Activated naive CD8-positive, alpha-beta T cell treated with anti-CD3 and anti-CD28 coated beads, Interleukin-2, amount 10 ng/mL, durations not matched to agents 7 days and 5 days (primary cell): ENCODE measurements around the gene SPECC1L. TPM values are rescaled to one million over a fixed set of nuclear protein-coding genes. Genes with fewer than 3 reads are reported as not detected.
A peak's percentile ranks its signal among the peaks of the same experiment; 100 is the strongest.

Experiments
- ATAC-seq: fragments of 150-1000 bp; cut with Tn5 transposase; one replicate; pipeline ENCODE4 v1.10.0; 2021; ENCODE audit warnings: low read depth, moderate library complexity
- POLR2A ChIA-PET: fragments of 350-600 bp; sonication (Branson Sonifier 250); formaldehyde crosslinking; loops from one replicate; lab custom pipeline; 2021; ENCODE audit warnings: antibody characterized with exemption; lab: Charles Lee
- DNase-seq: peaks from one replicate; pipeline ENCODE4 v3.0.0; 2021
- H3K27ac Mint-ChIP-seq: one replicate; pipeline ENCODE4 v1.8.0; 2022; ENCODE audit warnings: mild to moderate bottlenecking, mixed read lengths
- H3K27me3 Mint-ChIP-seq: one replicate; pipeline ENCODE4 v1.8.0; 2022; ENCODE audit warnings: mild to moderate bottlenecking, moderate library complexity, mixed read lengths
- H3K36me3 Mint-ChIP-seq: one replicate; pipeline ENCODE4 v1.8.0; 2021; ENCODE audit warnings: mild to moderate bottlenecking, mixed read lengths
- H3K4me1 Mint-ChIP-seq: one replicate; pipeline ENCODE4 v1.8.0; 2021; ENCODE audit warnings: mixed read lengths
- H3K4me3 Mint-ChIP-seq: one replicate; pipeline ENCODE4 v1.8.0; 2022; ENCODE audit warnings: mild to moderate bottlenecking, moderate library complexity, mixed read lengths
- H3K9me3 Mint-ChIP-seq: one replicate; pipeline ENCODE4 v1.8.0; 2021; ENCODE audit warnings: mixed read lengths
- total RNA-seq, 2 experiments: library from RNA; stranded (reverse); gene quantifications; one replicate each; pipeline ENCODE4 v1.2.3, GENCODE V29; 2021

SPECC1L gene
- total RNA-seq, 2 experiments from 2014 or later = 55.4 to 59.4 TPM

- ATAC-seq = no peak
- H3K36me3 Mint-ChIP-seq = no peaks in the 10 kb centered on the region
- POLR2A ChIA-PET = no interaction called here
- no peaks in the 10 kb centered on the region for H3K9me3 Mint-ChIP-seq
- H3K4me1 Mint-ChIP-seq = peaks cover 4% of the 10 kb centered on the region
- no peaks in the 10 kb centered on the region for H3K27me3 Mint-ChIP-seq
- no peak overlapping the region for H3K4me3 Mint-ChIP-seq
- H3K27ac Mint-ChIP-seq = no peak overlapping the region
- DNase-seq = no peak
Measured at GRCh38 chr22:24417200-24417599, 146.6 kb downstream of the SPECC1L start.

- Mint-ChIP-seq H3K36me3 (no peaks in the 10 kb centered on the region), H3K4me1 (peaks cover 4% of the 10 kb centered on the region), H3K27me3 (no peaks in the 10 kb centered on the region), H3K9me3 (no peaks in the 10 kb centered on the region), H3K27ac (no peak overlapping the region), H3K4me3 (no peak overlapping the region)
- POLR2A ChIA-PET = no interaction called here
- DNase-seq = no peak
- no peak for ATAC-seq
Measured at GRCh38 chr22:24417901-24418641, 147.4 kb downstream of the SPECC1L start.

GRCh38 chr22:24418786-24419474 lies 148.3 kb downstream of the SPECC1L start:
- ATAC-seq (no peak), DNase-seq (no peak)
- H3K9me3 Mint-ChIP-seq = no peaks in the 10 kb centered on the region
- H3K4me1 Mint-ChIP-seq = peaks cover 4% of the 10 kb centered on the region
- no peak overlapping the region for H3K4me3 Mint-ChIP-seq
- H3K27ac Mint-ChIP-seq = no peak overlapping the region
- no peaks in the 10 kb centered on the region for H3K36me3 Mint-ChIP-seq
- POLR2A ChIA-PET = no interaction called here
- no peaks in the 10 kb centered on the region for H3K27me3 Mint-ChIP-seq

GRCh38 chr22:24419475-24419850 lies 148.8 kb downstream of the SPECC1L start:
- no peaks in the 10 kb centered on the region for H3K27me3 Mint-ChIP-seq

GRCh38 chr22:24420072-24420976 lies 149.7 kb downstream of the SPECC1L start:
- DNase-seq = no peak
- H3K4me1 Mint-ChIP-seq = peaks cover 5% of the 10 kb centered on the region
- no peaks in the 10 kb centered on the region for H3K27me3 Mint-ChIP-seq
- H3K27ac Mint-ChIP-seq = no peak overlapping the region
- no peaks in the 10 kb centered on the region for H3K36me3 Mint-ChIP-seq
- POLR2A ChIA-PET = no interaction called here
- ATAC-seq = no peak
- H3K4me3 Mint-ChIP-seq = no peak overlapping the region
- H3K9me3 Mint-ChIP-seq = no peaks in the 10 kb centered on the region

More at GRCh38 chr22:24419475-24419850, 148.8 kb downstream of the SPECC1L start:
- DNase-seq (no peak), ATAC-seq (no peak)
- H3K4me1 Mint-ChIP-seq = peaks cover 4% of the 10 kb centered on the region
- H3K9me3 Mint-ChIP-seq = no peaks in the 10 kb centered on the region
- no peak overlapping the region for H3K4me3 Mint-ChIP-seq
- H3K27ac Mint-ChIP-seq = no peak overlapping the region
- no peaks in the 10 kb centered on the region for H3K36me3 Mint-ChIP-seq
- POLR2A ChIA-PET = no interaction called here

GRCh38 chr22:24420977-24421343 lies 150.3 kb downstream of the SPECC1L start:
- H3K4me3 Mint-ChIP-seq = no peak overlapping the region
- H3K27me3 Mint-ChIP-seq = no peaks in the 10 kb centered on the region
- H3K4me1 Mint-ChIP-seq = peaks cover 11% of the 10 kb centered on the region
- DNase-seq = no peak
- H3K27ac Mint-ChIP-seq = no peak overlapping the region
- H3K9me3 Mint-ChIP-seq = no peaks in the 10 kb centered on the region
- ATAC-seq = no peak
- H3K36me3 Mint-ChIP-seq = no peaks in the 10 kb centered on the region
- POLR2A ChIA-PET = interaction anchor here (1.5 kb wide), 1 partner anchor 101 kb away, joined by 5 read pairs; no protein-coding TSS in a partner anchor

GRCh38 chr22:24421428-24421931 lies 150.8 kb downstream of the SPECC1L start:
- DNase-seq (no peak), ATAC-seq (peak; percentile 22)
- Mint-ChIP-seq H3K9me3 (no peaks in the 10 kb centered on the region), H3K36me3 (no peaks in the 10 kb centered on the region), H3K27ac (no peak overlapping the region), H3K4me3 (no peak overlapping the region), H3K4me1 (peaks cover 16% of the 10 kb centered on the region), H3K27me3 (no peaks in the 10 kb centered on the region)
- POLR2A ChIA-PET = interaction anchor here (1.5 to 7.1 kb wide), 2 partner anchors 14 to 100 kb away, joined by 5 to 54 read pairs; no protein-coding TSS in a partner anchor

- ATAC-seq = no peak
- Mint-ChIP-seq H3K36me3 (no peaks in the 10 kb centered on the region), H3K9me3 (no peaks in the 10 kb centered on the region), H3K4me1 (peaks cover 22% of the 10 kb centered on the region), H3K27me3 (no peaks in the 10 kb centered on the region), H3K4me3 (peak overlapping the region; percentile 70), H3K27ac (peak overlapping the region; percentile 50)
- POLR2A ChIA-PET = interaction anchor here (1.5 to 7.1 kb wide), 2 partner anchors 14 to 100 kb away, joined by 5 to 54 read pairs; no protein-coding TSS in a partner anchor
- DNase-seq = no peak
Measured at GRCh38 chr22:24422102-24422665, 151.6 kb downstream of the SPECC1L start.

GRCh38 chr22:24423519-24424000 lies 152.9 kb downstream of the SPECC1L start:
- peak; percentile 89 for DNase-seq
- POLR2A ChIA-PET = interaction anchor here (1.4 to 7.1 kb wide), 2 partner anchors 9 to 12 kb away, joined by 3 to 54 read pairs; no protein-coding TSS in a partner anchor
- no peaks in the 10 kb centered on the region for H3K9me3 Mint-ChIP-seq
- ATAC-seq = peak; percentile 19
- H3K27me3 Mint-ChIP-seq = no peaks in the 10 kb centered on the region
- H3K27ac Mint-ChIP-seq = peak overlapping the region; percentile 65
- H3K4me3 Mint-ChIP-seq = peak overlapping the region; percentile 66
- H3K36me3 Mint-ChIP-seq = peaks cover 3% of the 10 kb centered on the region
- peaks cover 30% of the 10 kb centered on the region for H3K4me1 Mint-ChIP-seq

- peak; percentile 20 for ATAC-seq
- no peaks in the 10 kb centered on the region for H3K9me3 Mint-ChIP-seq
- H3K4me1 Mint-ChIP-seq = peaks cover 34% of the 10 kb centered on the region
- POLR2A ChIA-PET = interaction anchor here (1.4 to 7.1 kb wide), 3 partner anchors 10 to 153 kb away, joined by 3 to 54 read pairs (median 3); partner anchors contain the start of gene SPECC1L
- peak overlapping the region; percentile 73 for H3K4me3 Mint-ChIP-seq
- DNase-seq = peak; percentile 77
- no peaks in the 10 kb centered on the region for H3K27me3 Mint-ChIP-seq
- H3K36me3 Mint-ChIP-seq = peaks cover 5% of the 10 kb centered on the region
- H3K27ac Mint-ChIP-seq = no peak overlapping the region
Measured at GRCh38 chr22:24424001-24424900, 153.6 kb downstream of the SPECC1L start.

GRCh38 chr22:24424901-24425775 lies 154.5 kb downstream of the SPECC1L start:
- DNase-seq = peak; percentile 42
- no peak for ATAC-seq
- peak overlapping the region; percentile 89 for H3K27ac Mint-ChIP-seq
- peaks cover 5% of the 10 kb centered on the region for H3K36me3 Mint-ChIP-seq
- H3K9me3 Mint-ChIP-seq = no peaks in the 10 kb centered on the region
- peak overlapping the region; percentile 88 for H3K4me3 Mint-ChIP-seq
- H3K27me3 Mint-ChIP-seq = no peaks in the 10 kb centered on the region
- peaks cover 42% of the 10 kb centered on the region for H3K4me1 Mint-ChIP-seq
- POLR2A ChIA-PET = interaction anchor here (0.6 to 7.1 kb wide), 5 partner anchors 11 to 644 kb away, joined by 3 to 54 read pairs (median 3); partner anchors contain the start of genes CABIN1 and SPECC1L
